ENCODE measurements around the gene TIE1. TPM values are rescaled to one million over a fixed set of nuclear protein-coding genes. Genes with fewer than 3 reads are reported as not detected.
A peak's percentile ranks its signal among the peaks of the same experiment; 100 is the strongest.

The TIE1 gene
- total RNA-seq, 4 donors from 2014 or later = 5.6 to 38.8 (median 8.9) TPM

DNA sequence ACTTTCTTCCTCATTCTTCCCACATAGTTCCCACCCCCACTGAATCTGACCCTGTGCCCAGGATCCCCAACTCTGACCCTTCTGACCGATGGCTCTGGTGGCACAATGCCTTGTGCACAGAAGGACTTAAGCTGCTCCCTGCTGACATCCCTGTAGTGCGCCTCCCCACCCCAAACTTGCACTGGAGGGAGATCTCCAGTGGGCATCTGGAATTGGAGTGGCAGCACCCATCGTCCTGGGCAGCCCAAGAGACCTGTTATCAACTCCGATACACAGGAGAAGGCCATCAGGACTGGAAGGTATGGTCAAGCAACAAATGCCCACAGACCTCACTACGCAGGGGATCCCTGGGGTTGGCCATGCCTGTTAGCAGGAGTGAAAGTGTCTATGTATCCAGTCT, 45.9 kb downstream of the TIE1 start:
- Histone ChIP-seq H3K4me3 (no peak overlapping the region), H3K36me3 (no peaks in the 10 kb centered on the region), H3K9me3 (no peaks in the 10 kb centered on the region), H3K27me3 (no peaks in the 10 kb centered on the region), H3K4me1 (peaks cover 0 to 24% (median 2%) of the 10 kb centered on the region in 4 donors), H3K27ac (no peak overlapping the region)
- DNase-seq = no peak
- TF ChIP-seq POLR2A (IDR thresholded peaks at IDR 0.05) = no peak
- TF ChIP-seq, protein P1, sequence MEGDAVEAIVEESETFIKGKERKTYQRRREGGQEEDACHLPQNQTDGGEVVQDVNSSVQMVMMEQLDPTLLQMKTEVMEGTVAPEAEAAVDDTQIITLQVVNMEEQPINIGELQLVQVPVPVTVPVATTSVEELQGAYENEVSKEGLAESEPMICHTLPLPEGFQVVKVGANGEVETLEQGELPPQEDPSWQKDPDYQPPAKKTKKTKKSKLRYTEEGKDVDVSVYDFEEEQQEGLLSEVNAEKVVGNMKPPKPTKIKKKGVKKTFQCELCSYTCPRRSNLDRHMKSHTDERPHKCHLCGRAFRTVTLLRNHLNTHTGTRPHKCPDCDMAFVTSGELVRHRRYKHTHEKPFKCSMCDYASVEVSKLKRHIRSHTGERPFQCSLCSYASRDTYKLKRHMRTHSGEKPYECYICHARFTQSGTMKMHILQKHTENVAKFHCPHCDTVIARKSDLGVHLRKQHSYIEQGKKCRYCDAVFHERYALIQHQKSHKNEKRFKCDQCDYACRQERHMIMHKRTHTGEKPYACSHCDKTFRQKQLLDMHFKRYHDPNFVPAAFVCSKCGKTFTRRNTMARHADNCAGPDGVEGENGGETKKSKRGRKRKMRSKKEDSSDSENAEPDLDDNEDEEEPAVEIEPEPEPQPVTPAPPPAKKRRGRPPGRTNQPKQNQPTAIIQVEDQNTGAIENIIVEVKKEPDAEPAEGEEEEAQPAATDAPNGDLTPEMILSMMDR (IDR thresholded peaks at IDR 0.05) = no peak

DNA sequence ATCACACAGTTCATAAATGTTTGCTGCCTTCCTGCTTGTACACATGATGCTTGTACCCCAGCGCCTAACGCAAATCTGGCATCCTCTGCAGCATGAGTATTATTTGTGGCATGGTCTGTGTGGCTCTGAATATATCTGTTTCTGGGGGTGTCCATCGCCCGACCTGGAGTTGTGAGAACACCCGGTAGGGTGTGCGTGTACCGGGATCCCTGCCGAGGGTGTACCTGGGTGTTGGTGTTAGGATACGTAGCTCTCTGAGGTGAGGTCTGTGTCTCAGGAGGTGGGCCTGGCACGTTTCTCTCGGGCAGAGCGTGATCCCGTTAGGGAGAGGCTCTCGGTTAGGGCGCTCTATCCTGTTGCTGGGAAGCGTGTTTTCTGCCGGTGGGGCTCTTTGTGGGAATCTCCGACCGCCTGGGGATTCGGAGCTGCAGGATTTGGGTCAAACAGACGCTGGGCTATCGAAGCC, 47.6 kb downstream of the TIE1 start:
- Histone ChIP-seq H3K4me1 (peaks cover 0 to 24% (median 2%) of the 10 kb centered on the region in 4 donors), H3K27ac (peak overlapping the region; percentile 76 to 95 (median 91)), H3K9me3 (no peaks in the 10 kb centered on the region), H3K36me3 (no peaks in the 10 kb centered on the region), H3K27me3 (no peaks in the 10 kb centered on the region), H3K4me3 (peak overlapping the region; percentile 42 to 58 (median 50))
- DNase-seq = peak in 1 of 3 donors; percentile 52
- TF ChIP-seq, protein P1 (IDR thresholded peaks at IDR 0.05) = no peak
- TF ChIP-seq POLR2A (IDR thresholded peaks at IDR 0.05) = no peak

DNA sequence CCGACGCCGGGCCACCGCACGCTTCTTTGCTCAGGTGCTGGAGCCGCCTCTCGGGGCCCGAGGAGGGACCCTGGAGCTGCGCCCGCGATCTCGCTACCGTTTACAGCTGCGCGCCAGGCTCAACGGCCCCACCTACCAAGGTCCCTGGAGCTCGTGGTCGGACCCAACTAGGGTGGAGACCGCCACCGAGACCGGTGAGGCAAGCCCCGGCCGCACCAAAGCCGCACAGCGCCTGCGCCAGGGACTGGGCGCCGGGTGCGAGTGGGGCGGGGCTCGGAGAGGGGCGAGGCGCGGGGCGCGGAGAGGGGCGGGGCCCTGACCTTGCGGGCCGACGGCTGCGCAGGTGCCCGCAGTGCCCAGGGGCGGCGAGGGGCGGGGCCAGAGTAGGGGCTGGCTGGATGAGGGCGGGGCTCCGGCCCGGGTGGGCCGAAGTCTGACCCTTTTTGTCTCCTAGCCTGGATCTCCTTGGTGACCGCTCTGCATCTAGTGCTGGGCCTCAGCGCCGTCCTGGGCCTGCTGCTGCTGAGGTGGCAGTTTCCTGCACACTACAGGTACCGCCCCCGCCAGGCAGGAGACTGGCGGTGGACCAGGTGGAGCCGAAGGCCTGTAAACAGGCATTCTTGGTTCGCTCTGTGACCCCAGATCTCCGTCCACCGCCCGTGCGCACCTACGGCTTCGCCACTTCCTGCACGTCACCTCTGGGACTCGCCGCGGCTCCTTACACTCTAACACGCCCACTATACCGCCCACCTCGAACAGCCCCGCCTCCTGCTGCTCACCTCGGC, 48.2 kb downstream of the TIE1 start:
- H3K27ac ChIP-seq = peak overlapping the region; percentile 76 to 95 (median 91)
- H3K4me3 ChIP-seq = peak overlapping the region; percentile 42 to 58 (median 50)
- DNase-seq = peak; percentile 77 to 96 (median 94)
- H3K27me3 ChIP-seq = no peaks in the 10 kb centered on the region
- peak; percentile 48 to 67 for TF ChIP-seq POLR2A (IDR thresholded peaks at IDR 0.05)
- TF ChIP-seq, protein P1 (IDR thresholded peaks at IDR 0.05) = peak in 1 of 6 experiments; percentile 23
- H3K9me3 ChIP-seq = no peaks in the 10 kb centered on the region
- H3K4me1 ChIP-seq = peaks cover 0 to 24% (median 2%) of the 10 kb centered on the region in 4 donors
- H3K36me3 ChIP-seq = no peaks in the 10 kb centered on the region

DNA sequence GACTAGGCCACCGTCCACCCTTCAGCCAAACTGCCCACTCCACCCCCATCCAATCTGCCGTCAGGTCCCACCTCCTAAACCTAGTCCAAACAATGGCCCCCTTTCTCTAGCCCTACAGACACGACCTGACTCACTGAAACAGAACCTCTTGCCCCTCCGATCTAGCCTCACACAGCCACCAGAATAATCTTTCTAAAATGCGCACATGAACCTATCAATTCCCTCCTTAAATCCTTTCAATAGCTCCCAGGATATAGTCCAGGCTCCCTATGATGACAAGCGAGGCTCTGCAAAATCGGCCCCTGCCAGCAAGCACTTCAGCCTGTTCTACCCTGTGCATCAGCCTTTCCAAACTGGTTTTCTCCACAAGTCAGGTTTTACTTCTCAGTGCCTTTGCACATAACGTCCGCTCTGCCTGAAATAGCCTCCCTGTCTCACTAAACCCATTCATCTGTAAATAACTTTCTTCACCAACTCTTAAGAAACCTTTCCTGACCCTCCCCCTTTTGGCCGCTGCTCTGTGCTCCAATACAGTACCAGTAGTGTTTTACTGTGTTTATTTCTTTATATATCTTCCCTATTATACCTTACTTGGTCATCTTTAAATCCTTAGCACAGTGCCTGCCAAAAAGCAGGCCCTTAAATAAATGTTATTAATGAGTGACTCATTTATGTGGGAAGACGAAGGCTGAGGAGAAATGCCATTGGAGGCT, 49.0 kb downstream of the TIE1 start:
- Histone ChIP-seq H3K27me3 (no peaks in the 10 kb centered on the region), H3K4me1 (peaks cover 0 to 17% (median 2%) of the 10 kb centered on the region in 4 donors), H3K27ac (peak overlapping the region; percentile 76 to 95 (median 91)), H3K4me3 (peak overlapping the region; percentile 42 to 58 (median 50)), H3K36me3 (no peaks in the 10 kb centered on the region), H3K9me3 (no peaks in the 10 kb centered on the region)
- TF ChIP-seq, protein P1 (IDR thresholded peaks at IDR 0.05) = no peak
- TF ChIP-seq POLR2A (IDR thresholded peaks at IDR 0.05) = no peak
- DNase-seq = no peak

DNA sequence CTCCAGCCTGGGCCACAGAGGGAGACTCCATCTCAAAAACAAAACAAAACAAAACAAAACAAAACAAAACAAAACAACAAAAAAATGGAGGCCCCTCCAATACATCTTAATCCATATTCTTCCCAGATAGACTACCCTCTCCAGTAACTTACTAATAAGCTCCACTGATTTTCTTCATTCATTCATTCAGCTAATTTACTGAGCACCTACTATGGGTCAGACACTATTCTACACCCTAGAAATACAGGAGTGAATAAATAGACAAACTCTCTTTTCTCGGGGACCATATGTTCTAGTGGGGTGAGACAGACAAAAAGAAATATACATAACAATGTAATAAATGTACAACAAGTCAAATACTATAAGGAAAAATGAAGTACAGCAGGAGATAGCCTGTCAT, 50.2 kb downstream of the TIE1 start:
- Histone ChIP-seq H3K4me1 (peaks cover 0 to 7% (median 0%) of the 10 kb centered on the region in 4 donors), H3K9me3 (no peaks in the 10 kb centered on the region), H3K4me3 (no peak overlapping the region), H3K27ac (no peak overlapping the region), H3K27me3 (no peaks in the 10 kb centered on the region), H3K36me3 (no peaks in the 10 kb centered on the region)
- no peak for DNase-seq
- TF ChIP-seq POLR2A (IDR thresholded peaks at IDR 0.05) = no peak

Data from Peyer's patch (tissue), 4 donors.